OCI-LY1 (cell line): ENCODE data around the gene FER1L5.

ENCODE experiments used
- EZH2 ChIP-seq: fragments of 200-600 bp; sonication (generic), shearing (Covaris generic); IDR thresholded peaks from 2 replicates; pipeline ENCODE4 v1.8.0; 2017; ENCODE audit warnings: borderline replicate concordance, mixed run types, mild to moderate bottlenecking, antibody characterized with exemption, low read length, moderate library complexity, mixed read lengths
- TF ChIP-seq, protein P1 (sequence below): fragments of 200-600 bp; sonication (generic), shearing (Covaris generic); IDR thresholded peaks from 2 replicates; pipeline ENCODE4 v1.5.1; 2017; ENCODE audit warnings: mild to moderate bottlenecking, antibody characterized with exemption, low read length, moderate library complexity, mixed read lengths

DNA sequence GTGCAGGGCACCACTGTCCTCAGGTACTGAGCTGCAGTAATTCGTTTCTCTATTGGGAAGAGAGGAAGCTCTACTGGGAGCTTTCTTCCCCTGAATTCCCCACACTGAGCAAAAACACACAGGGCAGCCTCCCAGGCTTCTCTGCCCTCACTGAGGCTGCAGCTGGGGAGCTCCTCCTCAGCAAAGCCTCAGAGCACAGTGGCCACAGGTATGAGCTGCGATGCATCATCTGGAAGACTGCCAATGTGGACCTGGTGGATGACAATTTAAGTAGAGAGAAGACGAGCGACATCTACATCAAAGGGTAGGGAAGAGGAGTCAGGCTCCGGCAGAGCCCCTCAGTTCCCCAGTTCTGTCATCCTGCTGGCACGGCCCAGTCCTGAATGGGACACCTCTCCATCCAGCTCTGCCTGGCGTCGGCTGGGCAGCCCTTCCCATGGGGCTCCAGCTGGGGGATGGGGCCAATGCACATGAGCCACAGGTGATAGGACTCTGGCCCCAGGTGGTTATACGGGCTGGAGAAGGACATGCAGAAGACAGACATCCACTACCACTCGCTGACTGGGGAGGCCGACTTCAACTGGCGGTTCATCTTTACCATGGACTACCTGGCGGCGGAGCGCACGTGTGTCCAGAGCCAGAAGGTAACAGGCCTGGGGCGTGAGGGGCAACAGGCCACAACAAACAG lies 59.7 kb downstream of the FER1L5 start:
- TF ChIP-seq, protein P1, sequence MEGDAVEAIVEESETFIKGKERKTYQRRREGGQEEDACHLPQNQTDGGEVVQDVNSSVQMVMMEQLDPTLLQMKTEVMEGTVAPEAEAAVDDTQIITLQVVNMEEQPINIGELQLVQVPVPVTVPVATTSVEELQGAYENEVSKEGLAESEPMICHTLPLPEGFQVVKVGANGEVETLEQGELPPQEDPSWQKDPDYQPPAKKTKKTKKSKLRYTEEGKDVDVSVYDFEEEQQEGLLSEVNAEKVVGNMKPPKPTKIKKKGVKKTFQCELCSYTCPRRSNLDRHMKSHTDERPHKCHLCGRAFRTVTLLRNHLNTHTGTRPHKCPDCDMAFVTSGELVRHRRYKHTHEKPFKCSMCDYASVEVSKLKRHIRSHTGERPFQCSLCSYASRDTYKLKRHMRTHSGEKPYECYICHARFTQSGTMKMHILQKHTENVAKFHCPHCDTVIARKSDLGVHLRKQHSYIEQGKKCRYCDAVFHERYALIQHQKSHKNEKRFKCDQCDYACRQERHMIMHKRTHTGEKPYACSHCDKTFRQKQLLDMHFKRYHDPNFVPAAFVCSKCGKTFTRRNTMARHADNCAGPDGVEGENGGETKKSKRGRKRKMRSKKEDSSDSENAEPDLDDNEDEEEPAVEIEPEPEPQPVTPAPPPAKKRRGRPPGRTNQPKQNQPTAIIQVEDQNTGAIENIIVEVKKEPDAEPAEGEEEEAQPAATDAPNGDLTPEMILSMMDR: no peak
- TF ChIP-seq EZH2: no peak
